ENCODE results near the gene POLR3C.

POLR3C gene

GRCh38 chr1:145823565-145824498 lies at the start of gene POLR3C, which contains the start of gene RNF115:
Gene POLR3C, plus strand, starts transcription at chr1:145824200. Its CDS starts 1,577 bp downstream, at chr1:145825777.
Gene RNF115, minus strand, starts transcription at chr1:145824095. Its CDS starts 222 bp downstream, at chr1:145823873.
- no peak for FAIRE-seq
- no peak for TF ChIP-seq CTCF (IDR thresholded peaks at IDR 0.05; ENCODE audit: insufficient read depth, missing control alignments)
- peak; percentile 86 for DNase-seq (ENCODE audit: insufficient read length, low spot score)

- DNase-seq (ENCODE audit: insufficient read length, low spot score) (no peak), FAIRE-seq (peak; percentile 35)
Measured at GRCh38 chr1:145777357-145778145, 46.4 kb upstream of the POLR3C start.

GRCh38 chr1:145778146-145778540 lies 45.9 kb upstream of the POLR3C start:
- FAIRE-seq (no peak), DNase-seq (ENCODE audit: insufficient read length, low spot score) (no peak)
- no peak for TF ChIP-seq CTCF (IDR thresholded peaks at IDR 0.05; ENCODE audit: insufficient read depth, missing control alignments)

More at GRCh38 chr1:145777357-145778145, 46.4 kb upstream of the POLR3C start:
- TF ChIP-seq CTCF (IDR thresholded peaks at IDR 0.05; ENCODE audit: insufficient read depth, missing control alignments) = no peak

GRCh38 chr1:145782272-145783099 lies 41.5 kb upstream of the POLR3C start:
- DNase-seq (ENCODE audit: insufficient read length, low spot score) (no peak), FAIRE-seq (no peak)
- no peak for TF ChIP-seq CTCF (IDR thresholded peaks at IDR 0.05; ENCODE audit: insufficient read depth, missing control alignments)

GRCh38 chr1:145784409-145784808 lies 39.6 kb upstream of the POLR3C start:
- DNase-seq (ENCODE audit: insufficient read length, low spot score) = no peak
- FAIRE-seq = no peak
- no peak for TF ChIP-seq CTCF (IDR thresholded peaks at IDR 0.05; ENCODE audit: insufficient read depth, missing control alignments)

GRCh38 chr1:145785547-145785946 lies 38.5 kb upstream of the POLR3C start:
- no peak for FAIRE-seq
- no peak for DNase-seq (ENCODE audit: insufficient read length, low spot score)
- TF ChIP-seq CTCF (IDR thresholded peaks at IDR 0.05; ENCODE audit: insufficient read depth, missing control alignments) = no peak

All from D721Med (cell line).